Body of pancreas (tissue), 4 donors: ENCODE results near the gene TCF3.

ENCODE experiments used
- CTCF ChIP-seq, 7 experiments: fragments of 450-650 bp in 4 of 7; fragments of 200-600 bp in 3 of 7; sonication (generic) in 3 of 7; IDR thresholded peaks; one replicate each; pipeline ENCODE4 v1.5.1; 2016 to 2019; ENCODE audit warnings: antibody characterized with exemption in 7 of 7
- POLR2A ChIP-seq, 3 donors: fragments of 450-650 bp; IDR thresholded peaks; one replicate each; pipeline ENCODE4 v1.6.1; 2016; ENCODE audit warnings: antibody characterized with exemption in 3 of 3, mild to moderate bottlenecking in 2 of 3

- TF ChIP-seq CTCF (IDR thresholded peaks at IDR 0.05) (no peak), POLR2A (IDR thresholded peaks at IDR 0.05) (no peak)
Observed at GRCh38 chr19:1598777-1599459, 53.5 kb downstream of the TCF3 start.
